D721Med (cell line): ENCODE data around the gene KASH5.

Experiments used
- DNase-seq: peaks from one replicate; pipeline ENCODE4 v3.0.0; 2011; ENCODE audit warnings: low spot score; ENCODE audit not compliant: insufficient read length
- FAIRE-seq: peaks from 2 replicates; lab custom pipeline; 2011; peaks lifted over from hg19 to GRCh38; lab: Jason Lieb, UNC
- CTCF ChIP-seq: IDR thresholded peaks from 2 replicates; pipeline ENCODE4 v1.5.1; 2012; ENCODE audit warnings: mild to moderate bottlenecking, control low read depth; ENCODE audit not compliant: insufficient read depth; ENCODE audit errors: missing control alignments

KASH5 gene

GRCh38 chr19:49428547-49429451 is 40.8 kb downstream of the KASH5 start:
- TF ChIP-seq CTCF: no peak
- DNase-seq: no peak
- no peak for FAIRE-seq

GRCh38 chr19:49430172-49430677 is 42.2 kb downstream of the KASH5 start:
- TF ChIP-seq CTCF: no peak
- DNase-seq: no peak
- no peak for FAIRE-seq

- TF ChIP-seq CTCF: no peak
- DNase-seq: no peak
- FAIRE-seq: no peak
These were observed 42.8 kb downstream of the KASH5 start for GRCh38 chr19:49430678-49431329.

GRCh38 chr19:49431330-49431749 is 43.3 kb downstream of the KASH5 start:
- no peak for FAIRE-seq

GRCh38 chr19:49432141-49433073 is 44.4 kb downstream of the KASH5 start:
- FAIRE-seq (no peak), DNase-seq (no peak)
- TF ChIP-seq CTCF: no peak

More at GRCh38 chr19:49431330-49431749, 43.3 kb downstream of the KASH5 start:
- TF ChIP-seq CTCF: no peak
- no peak for DNase-seq

GRCh38 chr19:49433240-49433901 is 45.3 kb downstream of the KASH5 start:
- FAIRE-seq: no peak
- DNase-seq: no peak
- TF ChIP-seq CTCF: no peak
